HepG2 (cell line): ENCODE results near the gene PTH1R. TPM values are rescaled to one million over a fixed set of nuclear protein-coding genes. Genes with fewer than 3 reads are reported as not detected.

Experiments used
- ATAC-seq: fragments of 200-7000 bp; cut with Tn5 transposase; 3 replicates; pipeline ENCODE4 v1.9.1; 2020; ENCODE audit warnings: mild to moderate bottlenecking, moderate library complexity
- BruUV-seq: library from RNA; stranded (reverse); fragments of 400-500 nt; replicated peaks from 2 replicates; lab custom pipeline; 2021; lab: Mats Ljungman, UMichigan
- CTCF ChIA-PET: fragments of 300-600 bp; formaldehyde crosslinking; extraction: SDS; loops from one replicate; lab custom pipeline; 2021; ENCODE audit warnings: low total read pairs, inconsistent platforms, low intra/inter-chr PET ratio; lab: Yijun Ruan, JAX
- POLR2A ChIA-PET: fragments of 350-600 bp; sonication (Branson Sonifier 250); formaldehyde crosslinking; loops from one replicate; lab custom pipeline; 2020; ENCODE audit warnings: antibody characterized with exemption, inconsistent platforms; lab: Yijun Ruan, JAX
- DNase-seq: peaks from one replicate; pipeline ENCODE4 v3.0.0-alpha.2; 2015; ENCODE audit warnings: low spot score
- FAIRE-seq: peaks from 3 replicates; lab custom pipeline; 2011; peaks lifted over from hg19 to GRCh38; lab: Jason Lieb, UNC
- H2AFZ ChIP-seq: one replicate; pipeline ENCODE4 v1.6.1; 2011; ENCODE audit warnings: low read length, inconsistent platforms
- H3K27ac ChIP-seq: fragments of 300-600 bp; 3 replicates; pipeline ENCODE4 v1.8.0; 2011; ENCODE audit warnings: mixed run types, mild to moderate bottlenecking, mixed read lengths, low read length, inconsistent platforms; ENCODE audit not compliant: insufficient read depth; ENCODE audit errors: extremely low read length
- H3K27me3 ChIP-seq, 2 experiments: fragments of 200-600 bp in 1 of 2; 2 replicates in 1 of 2; 3 replicates in 1 of 2; pipeline versions ENCODE4 v1.6.0 to v1.8.0; 2011; ENCODE audit warnings: low read length in 2 of 2, mild to moderate bottlenecking in 2 of 2, moderate library complexity in 2 of 2, inconsistent platforms in 1 of 2; ENCODE audit not compliant: insufficient read depth in 2 of 2, control insufficient read depth in 1 of 2
- H3K36me3 ChIP-seq, 2 experiments: fragments of 200-600 bp in 1 of 2; replicated peaks in 1 of 2; 2 replicates in 1 of 2; 3 replicates in 1 of 2; pipeline versions ENCODE4 v1.5.1 to v1.8.0; 2011; ENCODE audit warnings: low read length in 2 of 2, inconsistent platforms in 1 of 2; ENCODE audit not compliant: insufficient read depth in 2 of 2, control insufficient read depth in 1 of 2
- H3K4me1 ChIP-seq: 2 replicates; pipeline ENCODE4 v1.5.1; 2012; ENCODE audit warnings: low read length, inconsistent platforms; ENCODE audit not compliant: insufficient read depth
- H3K4me2 ChIP-seq: 2 replicates; pipeline ENCODE4 v1.6.0; 2011; ENCODE audit warnings: low read depth, low read length, inconsistent platforms
- H3K4me3 ChIP-seq, 3 experiments: fragments of 200-600 bp in 1 of 3; sonication (generic), shearing (Covaris generic) in 1 of 3; replicated peaks in 1 of 3; 2 replicates each; pipeline ENCODE4 v1.5.1; 2011 to 2016; ENCODE audit warnings: low read length in 3 of 3, inconsistent platforms in 2 of 3, low read depth in 2 of 3, mild to moderate bottlenecking in 2 of 3, control low read depth in 1 of 3, mixed read lengths in 1 of 3; ENCODE audit not compliant: insufficient read depth in 1 of 3
- H3K79me2 ChIP-seq: one replicate; pipeline ENCODE4 v1.6.1; 2011; ENCODE audit warnings: low read length, inconsistent platforms; ENCODE audit not compliant: insufficient read depth
- H3K9ac ChIP-seq: 2 replicates; pipeline ENCODE4 v1.6.0; 2011; ENCODE audit warnings: mild to moderate bottlenecking, low read depth, low read length, inconsistent platforms; ENCODE audit not compliant: insufficient read depth
- H3K9me3 ChIP-seq: 2 replicates; pipeline ENCODE4 v1.5.1; 2012; ENCODE audit warnings: mild to moderate bottlenecking, low read length
- H4K20me1 ChIP-seq: 2 replicates; pipeline ENCODE4 v1.6.0; 2011; ENCODE audit warnings: inconsistent platforms, mild to moderate bottlenecking, low read length, moderate library complexity; ENCODE audit not compliant: insufficient read depth
- AHR ChIP-seq: IDR thresholded peaks from 2 replicates; pipeline ENCODE4 v1.6.1; 2018; ENCODE audit warnings: missing genetic modification reagents, missing compliant biosample characterization
- BORCS8-MEF2B ChIP-seq: sonication (generic); formaldehyde crosslinking; IDR thresholded peaks from 2 replicates; pipeline ENCODE4 v1.8.0; 2022; ENCODE audit warnings: mild to moderate bottlenecking, missing genetic modification reagents
- CAMTA2 ChIP-seq: sonication (generic); formaldehyde crosslinking; IDR thresholded peaks from 2 replicates; pipeline ENCODE4 v1.4.0; 2020; ENCODE audit warnings: mild to moderate bottlenecking, missing genetic modification reagents, borderline replicate concordance
- EED ChIP-seq: sonication (generic); formaldehyde crosslinking; IDR thresholded peaks from 2 replicates; pipeline ENCODE4 v1.5.0; 2020; ENCODE audit warnings: mild to moderate bottlenecking, missing genetic modification reagents
- PRMT3 ChIP-seq: sonication (generic); formaldehyde crosslinking; IDR thresholded peaks from 2 replicates; pipeline ENCODE4 v1.8.1; 2022; ENCODE audit warnings: low read depth, mild to moderate bottlenecking, moderate library complexity, missing genetic modification reagents, borderline replicate concordance
- SRSF4 ChIP-seq: fragments of 200-400 bp; formaldehyde crosslinking; IDR thresholded peaks from one replicate; pipeline ENCODE4 v1.6.1; 2018; ENCODE audit warnings: mild to moderate bottlenecking, low read depth, low read length, moderate library complexity; ENCODE audit not compliant: poor library complexity, severe bottlenecking
- ZBTB33 ChIP-seq: sonication (generic); formaldehyde crosslinking; IDR thresholded peaks from 2 replicates; pipeline ENCODE4 v1.4.0; 2020; ENCODE audit warnings: missing genetic modification reagents
- ZFX ChIP-seq: sonication (generic); formaldehyde crosslinking; IDR thresholded peaks from 2 replicates; pipeline ENCODE4 v1.4.0; 2020; ENCODE audit warnings: mild to moderate bottlenecking, low read depth, missing genetic modification reagents, moderate library complexity
- ZNF264 ChIP-seq: sonication (generic); formaldehyde crosslinking; IDR thresholded peaks from 2 replicates; pipeline ENCODE4 v1.4.0; 2020; ENCODE audit warnings: missing genetic modification reagents
- ZNF333 ChIP-seq: sonication (generic); formaldehyde crosslinking; IDR thresholded peaks from 2 replicates; pipeline ENCODE4 v1.4.0; 2020; ENCODE audit warnings: mild to moderate bottlenecking, missing genetic modification reagents, borderline replicate concordance
- ZNF431 ChIP-seq: sonication (generic); formaldehyde crosslinking; IDR thresholded peaks from 2 replicates; pipeline ENCODE4 v1.9.0; 2022; ENCODE audit warnings: missing genetic modification reagents, low read depth, mild to moderate bottlenecking, borderline replicate concordance
- WGBS: methylation state at CpG from one replicate; pipeline ENCODE4 v1.1.6; 2017; ENCODE audit warnings: low lambda C conversion rate; 5-methylcytosine and 5-hydroxymethylcytosine counted together
- in situ Hi-C: cut with HindIII; loops from 2 replicates; pipeline ENCODE4 v1.10.0; 2017; ENCODE audit warnings: low pct_unique_long_range_greater_than_20kb; ENCODE audit not compliant: extremely low pct_ligation_motif_present
- intact Hi-C: fragments of 100-400 bp; cut with micrococcal nuclease; formaldehyde crosslinking; loops from one replicate; pipeline ENCODE4 v1.10.0; 2022; ENCODE audit not compliant: unreplicated experiment
- polyA plus RNA-seq, 8 experiments: library from polyadenylated mRNA; depleted of rRNA in 3 of 8; stranded (reverse) in 7 of 8; unstranded in 1 of 8; fragments of >200 nt; fragmentation: Illumina TruSeq in 4 of 8; extraction: Trizol in 4 of 8; gene quantifications; 2 replicates each; pipeline versions ENCODE4 v1.2.1 to v1.2.3, GENCODE V29; 2011 to 2016; ENCODE audit warnings: low read depth in 4 of 8, missing spikeins in 1 of 8, mixed read lengths in 1 of 8; ENCODE audit not compliant: insufficient read depth in 1 of 8
- total RNA-seq, 5 experiments: library from RNA; depleted of rRNA; stranded (reverse); fragments of >200 nt; fragmentation: Illumina TruSeq; extraction: Trizol; gene quantifications; 2 replicates each; pipeline ENCODE4 v1.2.3, GENCODE V29; 2016; ENCODE audit warnings: low read depth in 1 of 5
- TF ChIP-seq, protein P1 (sequence below): sonication (generic); formaldehyde crosslinking; IDR thresholded peaks from 2 replicates; pipeline ENCODE4 v1.4.0; 2020; ENCODE audit warnings: low read depth, mild to moderate bottlenecking, missing genetic modification reagents
- TF ChIP-seq, protein P2 (sequence below): sonication (generic); formaldehyde crosslinking; IDR thresholded peaks from 2 replicates; pipeline ENCODE4 v1.5.0; 2020; ENCODE audit warnings: missing genetic modification reagents
- TF ChIP-seq, protein P3 (sequence below): sonication (generic); formaldehyde crosslinking; IDR thresholded peaks from 2 replicates; pipeline ENCODE4 v1.9.0; 2022; ENCODE audit warnings: low read depth, missing genetic modification reagents
- TF ChIP-seq, protein P4 (sequence below): sonication (generic); formaldehyde crosslinking; IDR thresholded peaks from 2 replicates; pipeline ENCODE4 v1.8.0; 2022; ENCODE audit warnings: missing genetic modification reagents, mild to moderate bottlenecking, borderline replicate concordance
- TF ChIP-seq, protein P5 (sequence below): sonication (generic); formaldehyde crosslinking; IDR thresholded peaks from 2 replicates; pipeline ENCODE4 v1.4.0; 2020; ENCODE audit warnings: missing genetic modification reagents; ENCODE audit errors: not compliant biosample characterization

Gene PTH1R
- total and polyA plus RNA-seq, 2 of the 13 experiments (the other 11 are each of a cell fraction or from before 2014, with no cell fraction given) = not detected

DNA sequence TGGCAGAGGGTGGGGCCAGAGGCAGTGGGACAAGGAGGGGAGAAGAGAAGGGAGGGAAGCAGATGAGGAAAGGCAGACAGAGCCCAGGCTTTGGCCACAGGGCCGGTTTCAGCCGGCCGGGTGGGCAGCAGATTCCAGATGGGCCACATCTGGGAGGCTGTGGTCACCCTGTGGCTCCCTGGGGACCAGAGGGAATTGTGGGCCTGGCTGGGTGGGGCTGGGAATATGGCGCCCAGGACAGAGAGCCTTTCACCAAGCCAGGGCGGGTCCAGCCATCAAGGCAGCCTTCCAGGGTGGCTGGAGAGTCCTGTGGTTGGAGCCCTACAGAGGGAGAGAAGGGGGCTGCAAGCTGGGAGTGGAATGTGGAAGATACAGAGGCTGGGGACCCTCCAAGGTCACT, 18.9 kb downstream of the PTH1R start:
- intact Hi-C loops = no loop called here
- POLR2A ChIA-PET = no interaction called here
- peaks cover 13% of the 10 kb centered on the region for H3K4me1 ChIP-seq
- peaks cover 6 to 30% of the 10 kb centered on the region in 2 experiments; a peak in 4 of 5 replicates for H3K27me3 ChIP-seq
- H3K4me2 ChIP-seq = no peak overlapping the region
- FAIRE-seq (no peak), ATAC-seq (no peak), DNase-seq (no peak)
- no TSS peak for BruUV-seq
- no peaks in the 10 kb centered on the region for H3K36me3 ChIP-seq
- no peaks in the 10 kb centered on the region for H4K20me1 ChIP-seq
- H3K9me3 ChIP-seq = no peaks in the 10 kb centered on the region
- WGBS = 25% methylated on average over 2 of the region's 5 CpGs
- CTCF ChIA-PET = interaction anchor here (2.5 to 3.5 kb wide), 2 partner anchors 30 to 191 kb away, joined by 18 to 39 read pairs; no protein-coding TSS in a partner anchor
- in situ Hi-C loops = no loop called here
- no peak overlapping the region for H2AFZ ChIP-seq
- H3K4me3 ChIP-seq = no peak overlapping the region
- H3K27ac ChIP-seq = no peak overlapping the region
- no peaks in the 10 kb centered on the region for H3K79me2 ChIP-seq
- no peak overlapping the region for H3K9ac ChIP-seq
- TF ChIP-seq, protein P1, sequence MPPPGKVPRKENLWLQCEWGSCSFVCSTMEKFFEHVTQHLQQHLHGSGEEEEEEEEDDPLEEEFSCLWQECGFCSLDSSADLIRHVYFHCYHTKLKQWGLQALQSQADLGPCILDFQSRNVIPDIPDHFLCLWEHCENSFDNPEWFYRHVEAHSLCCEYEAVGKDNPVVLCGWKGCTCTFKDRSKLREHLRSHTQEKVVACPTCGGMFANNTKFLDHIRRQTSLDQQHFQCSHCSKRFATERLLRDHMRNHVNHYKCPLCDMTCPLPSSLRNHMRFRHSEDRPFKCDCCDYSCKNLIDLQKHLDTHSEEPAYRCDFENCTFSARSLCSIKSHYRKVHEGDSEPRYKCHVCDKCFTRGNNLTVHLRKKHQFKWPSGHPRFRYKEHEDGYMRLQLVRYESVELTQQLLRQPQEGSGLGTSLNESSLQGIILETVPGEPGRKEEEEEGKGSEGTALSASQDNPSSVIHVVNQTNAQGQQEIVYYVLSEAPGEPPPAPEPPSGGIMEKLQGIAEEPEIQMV (CRISPR knock-in tag) = no peak
- TF ChIP-seq, protein P2, sequence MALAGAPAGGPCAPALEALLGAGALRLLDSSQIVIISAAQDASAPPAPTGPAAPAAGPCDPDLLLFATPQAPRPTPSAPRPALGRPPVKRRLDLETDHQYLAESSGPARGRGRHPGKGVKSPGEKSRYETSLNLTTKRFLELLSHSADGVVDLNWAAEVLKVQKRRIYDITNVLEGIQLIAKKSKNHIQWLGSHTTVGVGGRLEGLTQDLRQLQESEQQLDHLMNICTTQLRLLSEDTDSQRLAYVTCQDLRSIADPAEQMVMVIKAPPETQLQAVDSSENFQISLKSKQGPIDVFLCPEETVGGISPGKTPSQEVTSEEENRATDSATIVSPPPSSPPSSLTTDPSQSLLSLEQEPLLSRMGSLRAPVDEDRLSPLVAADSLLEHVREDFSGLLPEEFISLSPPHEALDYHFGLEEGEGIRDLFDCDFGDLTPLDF (CRISPR knock-in tag) = no peak
- TF ChIP-seq EED (CRISPR knock-in tag) (no peak), BORCS8-MEF2B (CRISPR knock-in tag) (no peak), ZNF431 (CRISPR knock-in tag) (no peak), ZFX (no peak), AHR (CRISPR knock-in tag) (no peak), PRMT3 (CRISPR knock-in tag) (no peak), ZNF333 (CRISPR knock-in tag) (no peak), CAMTA2 (CRISPR knock-in tag) (no peak), ZBTB33 (CRISPR knock-in tag) (no peak), ZNF264 (CRISPR knock-in tag) (no peak), SRSF4 (no peak)
- TF ChIP-seq, protein P3, sequence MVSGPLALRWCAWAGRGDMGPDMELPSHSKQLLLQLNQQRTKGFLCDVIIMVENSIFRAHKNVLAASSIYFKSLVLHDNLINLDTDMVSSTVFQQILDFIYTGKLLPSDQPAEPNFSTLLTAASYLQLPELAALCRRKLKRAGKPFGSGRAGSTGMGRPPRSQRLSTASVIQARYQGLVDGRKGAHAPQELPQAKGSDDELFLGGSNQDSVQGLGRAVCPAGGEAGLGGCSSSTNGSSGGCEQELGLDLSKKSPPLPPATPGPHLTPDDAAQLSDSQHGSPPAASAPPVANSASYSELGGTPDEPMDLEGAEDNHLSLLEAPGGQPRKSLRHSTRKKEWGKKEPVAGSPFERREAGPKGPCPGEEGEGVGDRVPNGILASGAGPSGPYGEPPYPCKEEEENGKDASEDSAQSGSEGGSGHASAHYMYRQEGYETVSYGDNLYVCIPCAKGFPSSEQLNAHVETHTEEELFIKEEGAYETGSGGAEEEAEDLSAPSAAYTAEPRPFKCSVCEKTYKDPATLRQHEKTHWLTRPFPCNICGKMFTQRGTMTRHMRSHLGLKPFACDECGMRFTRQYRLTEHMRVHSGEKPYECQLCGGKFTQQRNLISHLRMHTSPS (CRISPR knock-in tag) = no peak
- TF ChIP-seq, protein P4, sequence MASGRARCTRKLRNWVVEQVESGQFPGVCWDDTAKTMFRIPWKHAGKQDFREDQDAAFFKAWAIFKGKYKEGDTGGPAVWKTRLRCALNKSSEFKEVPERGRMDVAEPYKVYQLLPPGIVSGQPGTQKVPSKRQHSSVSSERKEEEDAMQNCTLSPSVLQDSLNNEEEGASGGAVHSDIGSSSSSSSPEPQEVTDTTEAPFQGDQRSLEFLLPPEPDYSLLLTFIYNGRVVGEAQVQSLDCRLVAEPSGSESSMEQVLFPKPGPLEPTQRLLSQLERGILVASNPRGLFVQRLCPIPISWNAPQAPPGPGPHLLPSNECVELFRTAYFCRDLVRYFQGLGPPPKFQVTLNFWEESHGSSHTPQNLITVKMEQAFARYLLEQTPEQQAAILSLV (CRISPR knock-in tag) = no peak
- TF ChIP-seq, protein P5, sequence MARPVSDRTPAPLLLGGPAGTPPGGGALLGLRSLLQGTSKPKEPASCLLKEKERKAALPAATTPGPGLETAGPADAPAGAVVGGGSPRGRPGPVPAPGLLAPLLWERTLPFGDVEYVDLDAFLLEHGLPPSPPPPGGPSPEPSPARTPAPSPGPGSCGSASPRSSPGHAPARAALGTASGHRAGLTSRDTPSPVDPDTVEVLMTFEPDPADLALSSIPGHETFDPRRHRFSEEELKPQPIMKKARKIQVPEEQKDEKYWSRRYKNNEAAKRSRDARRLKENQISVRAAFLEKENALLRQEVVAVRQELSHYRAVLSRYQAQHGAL (CRISPR knock-in tag) = no peak
